Vagina (tissue), 2 donors: Measurements from ENCODE around the gene MGST1. TPM values are rescaled to one million over a fixed set of nuclear protein-coding genes. Genes with fewer than 3 reads are reported as not detected.

Experiments used
- DNase-seq, 2 donors: peaks; one replicate each; pipeline ENCODE4 v3.0.0-alpha.2; 2017; ENCODE audit errors: extremely low spot score in 2 of 2
- H3K27ac ChIP-seq: fragments of 200-600 bp; sonication (generic); one replicate; pipeline ENCODE4 v1.5.1; 2019
- H3K27me3 ChIP-seq: fragments of 200-600 bp; sonication (generic); one replicate; pipeline ENCODE4 v1.5.1; 2019
- H3K36me3 ChIP-seq, 2 donors: fragments of 200-600 bp; sonication (generic); one replicate each; pipeline ENCODE4 v1.5.1; 2017 to 2019
- H3K4me1 ChIP-seq: fragments of 200-600 bp; sonication (generic); one replicate; pipeline ENCODE4 v1.5.1; 2019
- H3K4me3 ChIP-seq, 2 donors: fragments of 200-600 bp; sonication (generic); 1 replicate in 1 of 2; 2 replicates in 1 of 2; pipeline ENCODE4 v1.5.1; 2016 to 2019
- H3K9me3 ChIP-seq: fragments of 200-600 bp; sonication (generic); one replicate; pipeline ENCODE4 v1.5.1; 2019
- CTCF ChIP-seq, 3 experiments: fragments of 450-650 bp in 2 of 3; fragments of 200-600 bp in 1 of 3; sonication (generic) in 1 of 3; IDR thresholded peaks; one replicate each; pipeline ENCODE4 v1.5.1; 2017 to 2019; ENCODE audit warnings: antibody characterized with exemption in 3 of 3, mild to moderate bottlenecking in 2 of 3, moderate library complexity in 2 of 3
- POLR2A ChIP-seq, 2 donors: fragments of 450-650 bp; IDR thresholded peaks; one replicate each; pipeline ENCODE4 v1.6.1; 2017; ENCODE audit warnings: antibody characterized with exemption in 2 of 2, mild to moderate bottlenecking in 2 of 2, moderate library complexity in 2 of 2
- POLR2AphosphoS5 ChIP-seq, 2 donors: sonication (generic); formaldehyde crosslinking; IDR thresholded peaks; one replicate each; pipeline ENCODE4 v1.9.0; 2017; ENCODE audit warnings: antibody characterized with exemption in 2 of 2, mild to moderate bottlenecking in 2 of 2, low read depth in 1 of 2; ENCODE audit not compliant: insufficient read depth in 1 of 2
- intact Hi-C: fragments of 100-400 bp; cut with DNase I; formaldehyde crosslinking; loops from one replicate; pipeline ENCODE4 v1.15.1; 2023
- total RNA-seq: library from RNA; depleted of rRNA; stranded (reverse); fragments of >200 nt; gene quantifications from one replicate; pipeline ENCODE4 v1.2.3, GENCODE V29; 2016

MGST1 gene
- total RNA-seq, 1 donor from 2014 or later, result 292 TPM

- Histone ChIP-seq H3K4me3 (no peak overlapping the region), H3K4me1 (no peaks in the 10 kb centered on the region), H3K27me3 (no peaks in the 10 kb centered on the region), H3K9me3 (no peaks in the 10 kb centered on the region), H3K36me3 (no peaks in the 10 kb centered on the region), H3K27ac (no peak overlapping the region)
- no peak for DNase-seq
- intact Hi-C loops, result no loop called here
- TF ChIP-seq CTCF (IDR thresholded peaks at IDR 0.05) (no peak), POLR2AphosphoS5 (IDR thresholded peaks at IDR 0.05; ENCODE audit: insufficient read depth in 1 of 2, low read depth in 1 of 2) (no peak), POLR2A (IDR thresholded peaks at IDR 0.05) (no peak)
Measured at GRCh38 chr12:16335838-16336237, 11.6 kb upstream of the MGST1 start.

- H3K27me3 ChIP-seq, result no peaks in the 10 kb centered on the region
- no peaks in the 10 kb centered on the region for H3K9me3 ChIP-seq
- H3K4me1 ChIP-seq, result peaks cover 9% of the 10 kb centered on the region
- DNase-seq, result no peak
- H3K4me3 ChIP-seq, result no peak overlapping the region
- H3K27ac ChIP-seq, result no peak overlapping the region
- intact Hi-C loops, result no loop called here
- TF ChIP-seq POLR2A (IDR thresholded peaks at IDR 0.05), result no peak
- no peak for TF ChIP-seq POLR2AphosphoS5 (IDR thresholded peaks at IDR 0.05; ENCODE audit: insufficient read depth in 1 of 2, low read depth in 1 of 2)
- no peak for TF ChIP-seq CTCF (IDR thresholded peaks at IDR 0.05)
- H3K36me3 ChIP-seq, result no peaks in the 10 kb centered on the region
Measured at GRCh38 chr12:16344269-16344668, 3.2 kb upstream of the MGST1 start.

GRCh38 chr12:16345105-16345504 lies 2.3 kb upstream of the MGST1 start:
- H3K27ac ChIP-seq, result no peak overlapping the region
- peaks cover 9% of the 10 kb centered on the region for H3K4me1 ChIP-seq
- H3K9me3 ChIP-seq, result no peaks in the 10 kb centered on the region
- no peaks in the 10 kb centered on the region for H3K27me3 ChIP-seq
- no peaks in the 10 kb centered on the region for H3K36me3 ChIP-seq
- no peak overlapping the region for H3K4me3 ChIP-seq
- intact Hi-C loops, result no loop called here
- no peak for DNase-seq
- TF ChIP-seq CTCF (IDR thresholded peaks at IDR 0.05), result no peak
- no peak for TF ChIP-seq POLR2A (IDR thresholded peaks at IDR 0.05)
- no peak for TF ChIP-seq POLR2AphosphoS5 (IDR thresholded peaks at IDR 0.05; ENCODE audit: insufficient read depth in 1 of 2, low read depth in 1 of 2)

- H3K27ac ChIP-seq, result peak overlapping the region; percentile 77
- TF ChIP-seq POLR2AphosphoS5 (IDR thresholded peaks at IDR 0.05; ENCODE audit: insufficient read depth in 1 of 2, low read depth in 1 of 2), result no peak
- no peak for TF ChIP-seq POLR2A (IDR thresholded peaks at IDR 0.05)
- TF ChIP-seq CTCF (IDR thresholded peaks at IDR 0.05), result no peak
- no peaks in the 10 kb centered on the region for H3K9me3 ChIP-seq
- H3K36me3 ChIP-seq, result no peaks in the 10 kb centered on the region
- H3K4me3 ChIP-seq, result peak overlapping the region; percentile 42 to 50
- no peak for DNase-seq
- H3K4me1 ChIP-seq, result peaks cover 22% of the 10 kb centered on the region
- no peaks in the 10 kb centered on the region for H3K27me3 ChIP-seq
- intact Hi-C loops, result no loop called here
Measured at GRCh38 chr12:16346958-16347357, 487 bp upstream of the MGST1 start.

GRCh38 chr12:16348435-16349130 lies 1.1 kb downstream of the MGST1 start:
- H3K4me3 ChIP-seq, result peak overlapping the region; percentile 42 to 50
- peak overlapping the region; percentile 77 for H3K27ac ChIP-seq
- H3K9me3 ChIP-seq, result no peaks in the 10 kb centered on the region
- H3K27me3 ChIP-seq, result no peaks in the 10 kb centered on the region
- intact Hi-C loops, result no loop called here
- peaks cover 22% of the 10 kb centered on the region for H3K4me1 ChIP-seq
- TF ChIP-seq CTCF (IDR thresholded peaks at IDR 0.05), result no peak
- peak in 1 of 2 donors; percentile 25 for TF ChIP-seq POLR2AphosphoS5 (IDR thresholded peaks at IDR 0.05; ENCODE audit: insufficient read depth in 1 of 2, low read depth in 1 of 2)
- H3K36me3 ChIP-seq, result no peaks in the 10 kb centered on the region
- no peak for DNase-seq
